Endothelial cell of umbilical vein (primary cell): Measurements from ENCODE around the gene RBM20.

Experiments used
- JUN ChIP-seq: IDR thresholded peaks from 2 replicates; pipeline ENCODE4 v1.6.1; 2011; ENCODE audit warnings: borderline replicate concordance, low read depth; ENCODE audit not compliant: insufficient read length, insufficient read depth
- POLR2A ChIP-seq: IDR thresholded peaks from 2 replicates; pipeline ENCODE4 v1.6.1; 2012; ENCODE audit warnings: low read depth, mild to moderate bottlenecking, control low read depth, low read length
- TF ChIP-seq, protein P1 (sequence below), 2 donors: IDR thresholded peaks; 1 replicate in 1 of 2; 2 replicates in 1 of 2; pipeline ENCODE4 v1.5.1; 2011; ENCODE audit warnings: low read length in 2 of 2, mild to moderate bottlenecking in 2 of 2, moderate library complexity in 2 of 2, control low read depth in 1 of 2, inconsistent platforms in 1 of 2, low read depth in 1 of 2; ENCODE audit not compliant: insufficient read depth in 1 of 2; ENCODE audit errors: extremely low read depth in 1 of 2

DNA sequence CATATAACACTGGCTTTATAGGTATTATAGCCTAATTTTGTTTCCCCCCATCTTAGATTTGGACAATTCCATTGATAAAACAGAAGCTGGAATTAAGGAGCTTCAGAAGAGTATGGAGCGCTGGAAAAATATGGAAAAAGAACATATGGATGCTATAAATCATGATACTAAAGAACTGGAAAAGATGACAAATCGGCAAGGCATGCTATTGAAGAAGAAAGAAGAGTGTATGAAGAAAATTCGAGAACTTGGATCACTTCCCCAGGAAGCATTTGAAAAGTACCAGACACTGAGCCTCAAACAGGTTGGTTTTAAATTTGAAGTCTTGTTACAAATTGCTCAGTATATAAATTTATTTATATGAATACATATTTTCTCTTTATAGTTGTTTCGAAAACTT lies 42.6 kb upstream of the RBM20 start:
- no peak for TF ChIP-seq POLR2A
- TF ChIP-seq, protein P1, sequence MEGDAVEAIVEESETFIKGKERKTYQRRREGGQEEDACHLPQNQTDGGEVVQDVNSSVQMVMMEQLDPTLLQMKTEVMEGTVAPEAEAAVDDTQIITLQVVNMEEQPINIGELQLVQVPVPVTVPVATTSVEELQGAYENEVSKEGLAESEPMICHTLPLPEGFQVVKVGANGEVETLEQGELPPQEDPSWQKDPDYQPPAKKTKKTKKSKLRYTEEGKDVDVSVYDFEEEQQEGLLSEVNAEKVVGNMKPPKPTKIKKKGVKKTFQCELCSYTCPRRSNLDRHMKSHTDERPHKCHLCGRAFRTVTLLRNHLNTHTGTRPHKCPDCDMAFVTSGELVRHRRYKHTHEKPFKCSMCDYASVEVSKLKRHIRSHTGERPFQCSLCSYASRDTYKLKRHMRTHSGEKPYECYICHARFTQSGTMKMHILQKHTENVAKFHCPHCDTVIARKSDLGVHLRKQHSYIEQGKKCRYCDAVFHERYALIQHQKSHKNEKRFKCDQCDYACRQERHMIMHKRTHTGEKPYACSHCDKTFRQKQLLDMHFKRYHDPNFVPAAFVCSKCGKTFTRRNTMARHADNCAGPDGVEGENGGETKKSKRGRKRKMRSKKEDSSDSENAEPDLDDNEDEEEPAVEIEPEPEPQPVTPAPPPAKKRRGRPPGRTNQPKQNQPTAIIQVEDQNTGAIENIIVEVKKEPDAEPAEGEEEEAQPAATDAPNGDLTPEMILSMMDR (IDR thresholded peaks at IDR 0.05; ENCODE audit: extremely low read depth in 1 of 2, insufficient read depth in 1 of 2, low read depth in 1 of 2, low read length in 2 of 2): no peak
- no peak for TF ChIP-seq JUN
